Measurements from ENCODE around the gene PTPRD. TPM values are rescaled to one million over a fixed set of nuclear protein-coding genes. Genes with fewer than 3 reads are reported as not detected.

Gene PTPRD
- total RNA-seq, 1 experiment from 2014 or later, result 32.5 TPM

- no peaks in the 10 kb centered on the region for H3K23me2 ChIP-seq (ENCODE audit: insufficient read length, low read depth, low read length, poor library complexity, severe bottlenecking)
- no peaks in the 10 kb centered on the region for H3K79me1 ChIP-seq (ENCODE audit: insufficient read depth, low read depth, low read length, poor library complexity, severe bottlenecking)
- H3K9me3 ChIP-seq (ENCODE audit: control insufficient read depth, low read depth, low read length), result no peaks in the 10 kb centered on the region
- H3K27me3 ChIP-seq (ENCODE audit: insufficient read depth, low read length), result no peaks in the 10 kb centered on the region
- H3K79me2 ChIP-seq (ENCODE audit: insufficient read depth, low read length), result no peaks in the 10 kb centered on the region
- H3K27ac Mint-ChIP-seq, result no peak overlapping the region
- H4K20me1 ChIP-seq (ENCODE audit: control insufficient read depth, insufficient read depth, insufficient read length), result no peaks in the 10 kb centered on the region
- no peak overlapping the region for H4K91ac ChIP-seq (ENCODE audit: insufficient read length, low read depth, low read length)
- TF ChIP-seq, protein P1, sequence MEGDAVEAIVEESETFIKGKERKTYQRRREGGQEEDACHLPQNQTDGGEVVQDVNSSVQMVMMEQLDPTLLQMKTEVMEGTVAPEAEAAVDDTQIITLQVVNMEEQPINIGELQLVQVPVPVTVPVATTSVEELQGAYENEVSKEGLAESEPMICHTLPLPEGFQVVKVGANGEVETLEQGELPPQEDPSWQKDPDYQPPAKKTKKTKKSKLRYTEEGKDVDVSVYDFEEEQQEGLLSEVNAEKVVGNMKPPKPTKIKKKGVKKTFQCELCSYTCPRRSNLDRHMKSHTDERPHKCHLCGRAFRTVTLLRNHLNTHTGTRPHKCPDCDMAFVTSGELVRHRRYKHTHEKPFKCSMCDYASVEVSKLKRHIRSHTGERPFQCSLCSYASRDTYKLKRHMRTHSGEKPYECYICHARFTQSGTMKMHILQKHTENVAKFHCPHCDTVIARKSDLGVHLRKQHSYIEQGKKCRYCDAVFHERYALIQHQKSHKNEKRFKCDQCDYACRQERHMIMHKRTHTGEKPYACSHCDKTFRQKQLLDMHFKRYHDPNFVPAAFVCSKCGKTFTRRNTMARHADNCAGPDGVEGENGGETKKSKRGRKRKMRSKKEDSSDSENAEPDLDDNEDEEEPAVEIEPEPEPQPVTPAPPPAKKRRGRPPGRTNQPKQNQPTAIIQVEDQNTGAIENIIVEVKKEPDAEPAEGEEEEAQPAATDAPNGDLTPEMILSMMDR (conservative IDR thresholded peaks at IDR 0.05), result no peak
- no peak for DNase-seq
- no peak overlapping the region for H4K5ac ChIP-seq (ENCODE audit: insufficient read length, low read depth, low read length)
- no peak overlapping the region for H4K8ac ChIP-seq (replicated peaks; ENCODE audit: insufficient read length, low read depth, low read length)
- H3K36me3 Mint-ChIP-seq (ENCODE audit: insufficient read depth in 1 of 3, low read depth in 3 of 3), result no peaks in the 10 kb centered on the region
- no peaks in the 10 kb centered on the region; the same call in 1 of the 2 replicates for H3K4me1 ChIP-seq (ENCODE audit: insufficient read depth, low read length)
- no peak overlapping the region for H3K14ac ChIP-seq (ENCODE audit: insufficient read depth, low read length)
- no peak overlapping the region for H3K4ac ChIP-seq (ENCODE audit: low read depth, low read length)
- H2AK5ac ChIP-seq (ENCODE audit: insufficient read length, low read length), result no peak overlapping the region
- H2BK120ac ChIP-seq (ENCODE audit: low read depth, low read length, poor library complexity, severe bottlenecking), result no peak overlapping the region
- no peak overlapping the region for H3K4me2 ChIP-seq (ENCODE audit: insufficient read depth, insufficient read length, low read length)
- no peak overlapping the region for H3K18ac ChIP-seq (ENCODE audit: insufficient read length, low read depth, low read length)
- H2BK5ac ChIP-seq (ENCODE audit: insufficient read length, low read length), result no peak overlapping the region
- no peak overlapping the region for H2BK12ac ChIP-seq (ENCODE audit: insufficient read length, low read depth, low read length)
- H2BK15ac ChIP-seq (ENCODE audit: low read depth, low read length), result no peak overlapping the region
- no peak overlapping the region for H3K4me3 Mint-ChIP-seq
- H3K9ac ChIP-seq (ENCODE audit: extremely low read depth, insufficient read length, low read length), result no peak overlapping the region
- no CpG with 5 or more reads among the region's 1 CpG for WGBS (ENCODE audit: extremely low coverage, insufficient read length, low lambda C conversion rate)
- H3K9me3 Mint-ChIP-seq, result no peaks in the 10 kb centered on the region; a peak in 1 of 5 replicates
- no peak overlapping the region for H3K27ac ChIP-seq (ENCODE audit: insufficient read length, low read depth, low read length)
- H3K27me3 Mint-ChIP-seq (ENCODE audit: low read depth), result no peaks in the 10 kb centered on the region
- H3K4me1 Mint-ChIP-seq, result peaks cover 3 to 6% of the 10 kb centered on the region in 2 experiments; a peak in 2 of 4 replicates
- no peak overlapping the region for H3T11ph ChIP-seq (ENCODE audit: low read length)
- no peak overlapping the region for H3K56ac ChIP-seq (ENCODE audit: insufficient read length, low read depth, low read length)
- no peak overlapping the region for H2BK20ac ChIP-seq (ENCODE audit: low read depth, low read length, poor library complexity, severe bottlenecking)
- H2AFZ ChIP-seq (ENCODE audit: low read length), result no peak overlapping the region
- H3K23ac ChIP-seq (ENCODE audit: insufficient read length, low read depth, low read length), result no peak overlapping the region
Measured at GRCh38 chr9:8268881-8269280, 2343.9 kb downstream of the PTPRD start.

Measured in H9 (cell line).